Measurements from ENCODE around the gene MON2.
"Not testable (repeated sequence)": the region's sequence is repeated elsewhere in the genome, so short reads cannot be mapped to it uniquely, and the experiment has no call there.

The MON2 gene

GRCh38 chr12:62481843-62482540 is 15.4 kb downstream of the MON2 start:
- no peak for DNase-seq

GRCh38 chr12:62482769-62483168 is 16.1 kb downstream of the MON2 start:
- no peak for DNase-seq

GRCh38 chr12:62484233-62484632 is 17.6 kb downstream of the MON2 start:
- DNase-seq = no peak

GRCh38 chr12:62505786-62506185 is 39.2 kb downstream of the MON2 start:
- no peak for DNase-seq

- DNase-seq = no peak
Observed at GRCh38 chr12:62512901-62513300, 46.3 kb downstream of the MON2 start.

GRCh38 chr12:62514080-62514479 is 47.5 kb downstream of the MON2 start:
- not testable (repeated sequence) for DNase-seq

- no peak for DNase-seq
Observed at GRCh38 chr12:62516927-62517326, 50.3 kb downstream of the MON2 start.

GRCh38 chr12:62517887-62518286 is 51.3 kb downstream of the MON2 start:
- DNase-seq = no peak

GRCh38 chr12:62519043-62519442 is 52.4 kb downstream of the MON2 start:
- no peak for DNase-seq

GRCh38 chr12:62520361-62520760 is 53.7 kb downstream of the MON2 start:
- DNase-seq = no peak

- DNase-seq = no peak
Observed at GRCh38 chr12:62522984-62523383, 56.4 kb downstream of the MON2 start.

- DNase-seq = no peak
Observed at GRCh38 chr12:62523619-62524018, 57.0 kb downstream of the MON2 start.

GRCh38 chr12:62525271-62525670 is 58.6 kb downstream of the MON2 start:
- no peak for DNase-seq

- no peak for DNase-seq
Observed at GRCh38 chr12:62530596-62530995, 64.0 kb downstream of the MON2 start.

GRCh38 chr12:62532333-62532732 is 65.7 kb downstream of the MON2 start:
- no peak for DNase-seq

- no peak for DNase-seq
Observed at GRCh38 chr12:62533087-62533754, 66.6 kb downstream of the MON2 start.

- no peak for DNase-seq
Observed at GRCh38 chr12:62533755-62534107, 67.1 kb downstream of the MON2 start.

- DNase-seq = no peak
Observed at GRCh38 chr12:62536546-62536945, 69.9 kb downstream of the MON2 start.

- no peak for DNase-seq
Observed at GRCh38 chr12:62537551-62537950, 70.9 kb downstream of the MON2 start.

- no peak for DNase-seq
Observed at GRCh38 chr12:62540354-62540753, 73.7 kb downstream of the MON2 start.

GRCh38 chr12:62542814-62543213 is 76.2 kb downstream of the MON2 start:
- no peak for DNase-seq

GRCh38 chr12:62543324-62543723 is 76.7 kb downstream of the MON2 start:
- DNase-seq = no peak

- no peak for DNase-seq
Observed at GRCh38 chr12:62543741-62544140, 77.1 kb downstream of the MON2 start.

GRCh38 chr12:62552906-62553556 is 86.4 kb downstream of the MON2 start:
- no peak for DNase-seq

Measured in central memory CD4-positive, alpha-beta T cell (primary cell).